ENCODE data around the gene MAZ. TPM values are rescaled to one million over a fixed set of nuclear protein-coding genes. Genes with fewer than 3 reads are reported as not detected.
"Not testable (repeated sequence)": the region's sequence is repeated elsewhere in the genome, so short reads cannot be mapped to it uniquely, and the experiment has no call there.

MAZ gene
- total RNA-seq, 1 experiment from 2014 or later: 426 TPM

- CTCF ChIA-PET: interaction anchor here (0.6 kb wide), 1 partner anchor 89 kb away, joined by 5 read pairs; no protein-coding TSS in a partner anchor
- H3K36me3 ChIP-seq (ENCODE audit: control insufficient read depth, insufficient read depth, low read length): no peaks in the 10 kb centered on the region
- intact Hi-C loops (cut with micrococcal nuclease; ENCODE audit: unreplicated experiment) (no loop called here), in situ Hi-C loops (cut with HindIII; ENCODE audit: low pct_unique_long_range_greater_than_20kb, low sequenced_read_pairs) (no loop called here)
- no peaks in the 10 kb centered on the region for H3K9me3 ChIP-seq (ENCODE audit: control insufficient read depth, insufficient read depth, low read depth, low read length)
- TF ChIP-seq SIN3A (IDR thresholded peaks at IDR 0.05; ENCODE audit: borderline replicate concordance, insufficient read depth, low read depth, low read length) (no peak), REST (IDR thresholded peaks at IDR 0.05; ENCODE audit: insufficient read depth in 1 of 2, low read depth in 2 of 2, low read length in 1 of 2) (no peak), TCF7L2 (IDR thresholded peaks at IDR 0.05; ENCODE audit: low read depth, low read length) (no peak), POLR2AphosphoS5 (IDR thresholded peaks at IDR 0.05; ENCODE audit: low read depth, low read length) (no peak), CTCF (IDR thresholded peaks at IDR 0.05) (no peak)
- DNase-seq (ENCODE audit: low read depth, low spot score): no peak
- H3K27me3 ChIP-seq (ENCODE audit: control insufficient read depth, insufficient read depth, low read length): no peaks in the 10 kb centered on the region
- POLR2A ChIA-PET: no interaction called here
- no peaks in the 10 kb centered on the region for H3K4me1 ChIP-seq (ENCODE audit: control insufficient read depth, insufficient read depth, low read length)
- no peak for ATAC-seq
- no peak overlapping the region for H3K27ac ChIP-seq (ENCODE audit: low read length)
- no TSS peak for BruUV-seq (replicated peaks)
- H3K4me3 ChIP-seq (ENCODE audit: low read depth in 2 of 2, low read length in 2 of 2): no peak overlapping the region
Observed at GRCh38 chr16:29767062-29767461, 39.3 kb upstream of the MAZ start.

- H3K4me1 ChIP-seq (ENCODE audit: control insufficient read depth, insufficient read depth, low read length): no peaks in the 10 kb centered on the region
- BruUV-seq (replicated peaks): no TSS peak
- H3K4me3 ChIP-seq (ENCODE audit: low read depth in 2 of 2, low read length in 2 of 2): no peak overlapping the region
- CTCF ChIA-PET: no interaction called here
- no peak for DNase-seq (ENCODE audit: low read depth, low spot score)
- no peak overlapping the region for H3K27ac ChIP-seq (ENCODE audit: low read length)
- no peaks in the 10 kb centered on the region for H3K9me3 ChIP-seq (ENCODE audit: control insufficient read depth, insufficient read depth, low read depth, low read length)
- intact Hi-C loops (cut with micrococcal nuclease; ENCODE audit: unreplicated experiment): no loop called here
- POLR2A ChIA-PET: no interaction called here
- no peak for ATAC-seq
- H3K36me3 ChIP-seq (ENCODE audit: control insufficient read depth, insufficient read depth, low read length): no peaks in the 10 kb centered on the region
- no peaks in the 10 kb centered on the region for H3K27me3 ChIP-seq (ENCODE audit: control insufficient read depth, insufficient read depth, low read length)
- in situ Hi-C loops (cut with HindIII; ENCODE audit: low pct_unique_long_range_greater_than_20kb, low sequenced_read_pairs): no loop called here
- TF ChIP-seq SIN3A (IDR thresholded peaks at IDR 0.05; ENCODE audit: borderline replicate concordance, insufficient read depth, low read depth, low read length) (no peak), TCF7L2 (IDR thresholded peaks at IDR 0.05; ENCODE audit: low read depth, low read length) (no peak)
Observed at GRCh38 chr16:29769507-29769906, 36.8 kb upstream of the MAZ start.

GRCh38 chr16:29770250-29770929 is 35.9 kb upstream of the MAZ start:
- intact Hi-C loops (cut with micrococcal nuclease; ENCODE audit: unreplicated experiment): no loop called here
- no peak overlapping the region for H3K27ac ChIP-seq (ENCODE audit: low read length)
- in situ Hi-C loops (cut with HindIII; ENCODE audit: low pct_unique_long_range_greater_than_20kb, low sequenced_read_pairs): no loop called here
- no peaks in the 10 kb centered on the region for H3K4me1 ChIP-seq (ENCODE audit: control insufficient read depth, insufficient read depth, low read length)
- BruUV-seq (replicated peaks): no TSS peak
- CTCF ChIA-PET: no interaction called here
- no peak overlapping the region for H3K4me3 ChIP-seq (ENCODE audit: low read depth in 2 of 2, low read length in 2 of 2)
- no peaks in the 10 kb centered on the region for H3K27me3 ChIP-seq (ENCODE audit: control insufficient read depth, insufficient read depth, low read length)
- H3K36me3 ChIP-seq (ENCODE audit: control insufficient read depth, insufficient read depth, low read length): no peaks in the 10 kb centered on the region
- no peak for DNase-seq (ENCODE audit: low read depth, low spot score)
- no peaks in the 10 kb centered on the region for H3K9me3 ChIP-seq (ENCODE audit: control insufficient read depth, insufficient read depth, low read depth, low read length)
- ATAC-seq: no peak
- TF ChIP-seq TCF7L2 (IDR thresholded peaks at IDR 0.05; ENCODE audit: low read depth, low read length): no peak
- POLR2A ChIA-PET: no interaction called here

- H3K36me3 ChIP-seq (ENCODE audit: control insufficient read depth, insufficient read depth, low read length); BruUV-seq (replicated peaks); intact Hi-C loops (cut with micrococcal nuclease; ENCODE audit: unreplicated experiment); H3K4me3 ChIP-seq (ENCODE audit: low read depth in 2 of 2, low read length in 2 of 2); POLR2A ChIA-PET; in situ Hi-C loops (cut with HindIII; ENCODE audit: low pct_unique_long_range_greater_than_20kb, low sequenced_read_pairs); H3K9me3 ChIP-seq (ENCODE audit: control insufficient read depth, insufficient read depth, low read depth, low read length); DNase-seq (ENCODE audit: low read depth, low spot score); H3K4me1 ChIP-seq (ENCODE audit: control insufficient read depth, insufficient read depth, low read length); ATAC-seq; H3K27ac ChIP-seq (ENCODE audit: low read length); H3K27me3 ChIP-seq (ENCODE audit: control insufficient read depth, insufficient read depth, low read length): not testable (repeated sequence)
- CTCF ChIA-PET: interaction anchor here (0.7 kb wide), 1 partner anchor 81 kb away, joined by 3 read pairs; no protein-coding TSS in a partner anchor
Observed at GRCh38 chr16:29772330-29772729, 34.0 kb upstream of the MAZ start.
